Parathyroid adenoma (tissue), 2 donors: Measurements from ENCODE around the gene KLK3.

ENCODE experiments used
- H2AFZ ChIP-seq: fragments of 300-600 bp; sonication (generic); one replicate; pipeline ENCODE4 v1.7.0; 2017; ENCODE audit warnings: antibody characterized with exemption, mild to moderate bottlenecking
- H3K27ac ChIP-seq: fragments of 300-600 bp; sonication (generic); one replicate; pipeline ENCODE4 v1.7.0; 2017
- H3K27me3 ChIP-seq: fragments of 300-600 bp; sonication (generic); one replicate; pipeline ENCODE4 v1.7.0; 2017; ENCODE audit warnings: low read length; ENCODE audit not compliant: control insufficient read depth, insufficient read depth
- H3K36me3 ChIP-seq: fragments of 300-600 bp; sonication (generic); one replicate; pipeline ENCODE4 v1.7.0; 2017; ENCODE audit warnings: low read length; ENCODE audit not compliant: control insufficient read depth, insufficient read depth
- H3K4me1 ChIP-seq: fragments of 300-600 bp; sonication (generic); one replicate; pipeline ENCODE4 v1.7.0; 2017; ENCODE audit warnings: control low read depth
- H3K4me2 ChIP-seq: fragments of 300-600 bp; sonication (generic); one replicate; pipeline ENCODE4 v1.7.0; 2017; ENCODE audit warnings: low read length
- H3K4me3 ChIP-seq: fragments of 300-600 bp; sonication (generic); one replicate; pipeline ENCODE4 v1.7.0; 2017; ENCODE audit warnings: low read depth, low read length
- H3K79me2 ChIP-seq: fragments of 300-600 bp; sonication (generic); one replicate; pipeline ENCODE4 v1.7.0; 2017; ENCODE audit warnings: control low read depth
- H3K9ac ChIP-seq: fragments of 300-600 bp; sonication (generic); one replicate; pipeline ENCODE4 v1.7.0; 2017; ENCODE audit warnings: mild to moderate bottlenecking
- H3K9me3 ChIP-seq: fragments of 300-600 bp; sonication (generic); one replicate; pipeline ENCODE4 v1.7.0; 2017; ENCODE audit warnings: low read length; ENCODE audit not compliant: control insufficient read depth
- CTCF ChIP-seq: fragments of 300-600 bp; sonication (generic); IDR thresholded peaks from one replicate; pipeline ENCODE4 v1.7.0; 2017; ENCODE audit warnings: antibody characterized with exemption, mild to moderate bottlenecking
- donor health status: primary hyperparathyroidism.

The KLK3 gene

GRCh38 chr19:50897191-50897607 lies 42.5 kb downstream of the KLK3 start:
- H3K27me3 ChIP-seq: no peaks in the 10 kb centered on the region
- no peak overlapping the region for H2AFZ ChIP-seq
- no peak overlapping the region for H3K9ac ChIP-seq
- no peak overlapping the region for H3K27ac ChIP-seq
- H3K4me1 ChIP-seq: no peaks in the 10 kb centered on the region
- no peak for TF ChIP-seq CTCF
- no peaks in the 10 kb centered on the region for H3K36me3 ChIP-seq
- H3K4me2 ChIP-seq: no peak overlapping the region
- H3K4me3 ChIP-seq: no peak overlapping the region
- no peaks in the 10 kb centered on the region for H3K79me2 ChIP-seq
- H3K9me3 ChIP-seq: no peaks in the 10 kb centered on the region

GRCh38 chr19:50897612-50898011 lies 42.9 kb downstream of the KLK3 start:
- TF ChIP-seq CTCF: no peak
- Histone ChIP-seq H3K27me3 (no peaks in the 10 kb centered on the region), H2AFZ (no peak overlapping the region), H3K27ac (no peak overlapping the region), H3K4me3 (no peak overlapping the region), H3K9me3 (no peaks in the 10 kb centered on the region), H3K4me2 (no peak overlapping the region), H3K36me3 (no peaks in the 10 kb centered on the region), H3K79me2 (no peaks in the 10 kb centered on the region), H3K4me1 (no peaks in the 10 kb centered on the region), H3K9ac (no peak overlapping the region)

- H3K4me3 ChIP-seq: no peak overlapping the region
- H3K4me1 ChIP-seq: no peaks in the 10 kb centered on the region
- H3K4me2 ChIP-seq: no peak overlapping the region
- no peaks in the 10 kb centered on the region for H3K9me3 ChIP-seq
- H3K27ac ChIP-seq: no peak overlapping the region
- no peaks in the 10 kb centered on the region for H3K79me2 ChIP-seq
- H3K9ac ChIP-seq: no peak overlapping the region
- H3K36me3 ChIP-seq: no peaks in the 10 kb centered on the region
- H3K27me3 ChIP-seq: no peaks in the 10 kb centered on the region
- no peak overlapping the region for H2AFZ ChIP-seq
- TF ChIP-seq CTCF: no peak
Measured at GRCh38 chr19:50898018-50898417, 43.3 kb downstream of the KLK3 start.

GRCh38 chr19:50899569-50899968 lies 44.9 kb downstream of the KLK3 start:
- Histone ChIP-seq H3K27ac (no peak overlapping the region), H2AFZ (no peak overlapping the region)
- TF ChIP-seq CTCF: no peak

GRCh38 chr19:50902640-50903039 lies 47.9 kb downstream of the KLK3 start:
- no peak overlapping the region for H3K4me2 ChIP-seq
- no peak overlapping the region for H2AFZ ChIP-seq
- H3K4me1 ChIP-seq: no peaks in the 10 kb centered on the region
- no peak overlapping the region for H3K9ac ChIP-seq
- H3K4me3 ChIP-seq: no peak overlapping the region
- H3K27me3 ChIP-seq: no peaks in the 10 kb centered on the region
- H3K27ac ChIP-seq: no peak overlapping the region
- no peak for TF ChIP-seq CTCF
- H3K9me3 ChIP-seq: no peaks in the 10 kb centered on the region
- no peaks in the 10 kb centered on the region for H3K36me3 ChIP-seq
- H3K79me2 ChIP-seq: no peaks in the 10 kb centered on the region

More at GRCh38 chr19:50899569-50899968, 44.9 kb downstream of the KLK3 start:
- H3K36me3 ChIP-seq: no peaks in the 10 kb centered on the region
- H3K9me3 ChIP-seq: no peaks in the 10 kb centered on the region
- no peaks in the 10 kb centered on the region for H3K4me1 ChIP-seq
- H3K4me3 ChIP-seq: no peak overlapping the region
- H3K27me3 ChIP-seq: no peaks in the 10 kb centered on the region
- H3K79me2 ChIP-seq: no peaks in the 10 kb centered on the region
- no peak overlapping the region for H3K4me2 ChIP-seq
- no peak overlapping the region for H3K9ac ChIP-seq
